ENCODE data around the gene CRACR2A. TPM values are rescaled to one million over a fixed set of nuclear protein-coding genes. Genes with fewer than 3 reads are reported as not detected.

CRACR2A gene
- polyA plus RNA-seq, 2 of the 4 experiments (the other 2 are of a cell fraction), result 1.1 to 3.8 TPM

- TF ChIP-seq ZFP36 (IDR thresholded peaks at IDR 0.05; ENCODE audit: borderline replicate concordance, partially characterized antibody), result no peak
- TF ChIP-seq HES2 (IDR thresholded peaks at IDR 0.05), result no peak
- TF ChIP-seq JUN (IDR thresholded peaks at IDR 0.05), result no peak
- no peak for TF ChIP-seq RARB (CRISPR knock-in tag; IDR thresholded peaks at IDR 0.05)
- TF ChIP-seq EP300 (IDR thresholded peaks at IDR 0.05), result no peak
- TF ChIP-seq NR3C1 (IDR thresholded peaks at IDR 0.05), result no peak
Measured at GRCh38 chr12:3740480-3741231, 12.3 kb downstream of the CRACR2A start (continued).

- ChIA-PET POLR2A (no interaction called here), CTCF (no interaction called here)
- 38% methylated on average over 4 of the region's 4 CpGs for WGBS (ENCODE audit: missing lambda C conversion rate)
Measured at GRCh38 chr12:3735432-3735831, 17.5 kb downstream of the CRACR2A start.

GRCh38 chr12:3732901-3733300, 20.0 kb downstream of the CRACR2A start:
- CTCF ChIA-PET, result interaction anchor here (0.6 kb wide), 1 partner anchor 20 kb away, joined by 4 read pairs; the partner anchor contains the start of gene CRACR2A
- TF ChIP-seq EP300 (IDR thresholded peaks at IDR 0.05), result no peak
- no peak for TF ChIP-seq E2F6 (IDR thresholded peaks at IDR 0.05; ENCODE audit: borderline replicate concordance, low read depth)
- no peak for TF ChIP-seq CEBPB (IDR thresholded peaks at IDR 0.05)
- TF ChIP-seq POLR2A (IDR thresholded peaks at IDR 0.05; ENCODE audit: low read length), result no peak
- no peak for TF ChIP-seq ZC3H11A (IDR thresholded peaks at IDR 0.05)
- TF ChIP-seq CHD2 (IDR thresholded peaks at IDR 0.05; ENCODE audit: low read length, partially characterized antibody), result no peak
- no peak for TF ChIP-seq RFX5 (IDR thresholded peaks at IDR 0.05)
- TF ChIP-seq BCL3 (IDR thresholded peaks at IDR 0.05), result no peak
- TF ChIP-seq MAZ (IDR thresholded peaks at IDR 0.05; ENCODE audit: borderline replicate concordance, low read depth, low read length), result no peak
- no peak for TF ChIP-seq EHF (CRISPR knock-in tag; IDR thresholded peaks at IDR 0.05)
- no peak for TF ChIP-seq PHF8 (IDR thresholded peaks at IDR 0.05; ENCODE audit: borderline replicate concordance, low read depth)
- TF ChIP-seq MAFK (IDR thresholded peaks at IDR 0.05; ENCODE audit: partially characterized antibody), result no peak
- TF ChIP-seq HMGXB4 (CRISPR knock-in tag; IDR thresholded peaks at IDR 0.05; ENCODE audit: borderline replicate concordance), result no peak
- no peak for TF ChIP-seq CTCF (IDR thresholded peaks at IDR 0.05)
- no peak for TF ChIP-seq HDAC2 (IDR thresholded peaks at IDR 0.05)
- no peak for TF ChIP-seq FOSB (CRISPR knock-in tag; IDR thresholded peaks at IDR 0.05)
- TF ChIP-seq ZSCAN20 (CRISPR knock-in tag; IDR thresholded peaks at IDR 0.05), result no peak
- Histone ChIP-seq H3K4me2 (no peak overlapping the region), H3K4me1 (no peaks in the 10 kb centered on the region), H3K4me3 (no peak overlapping the region), H3K9me3 (no peaks in the 10 kb centered on the region), H3K27ac (no peak overlapping the region)
- ATAC-seq (no peak), FAIRE-seq (no peak), DNase-seq (ENCODE audit: low read depth in 1 of 2, low spot score in 1 of 2) (no peak)
- WGBS (ENCODE audit: missing lambda C conversion rate), result 42% methylated on average over 4 of the region's 4 CpGs
- POLR2A ChIA-PET, result no interaction called here

More at GRCh38 chr12:3735432-3735831, 17.5 kb downstream of the CRACR2A start:
- Histone ChIP-seq H3K4me1 (no peaks in the 10 kb centered on the region), H3K27ac (no peak overlapping the region), H3K4me3 (no peak overlapping the region), H3K4me2 (no peak overlapping the region), H3K9me3 (no peaks in the 10 kb centered on the region)
- DNase-seq (ENCODE audit: low read depth in 1 of 2, low spot score in 1 of 2) (no peak), ATAC-seq (no peak), FAIRE-seq (no peak)
- TF ChIP-seq KDM1A (IDR thresholded peaks at IDR 0.05; ENCODE audit: low read depth) (no peak), MAFK (IDR thresholded peaks at IDR 0.05; ENCODE audit: partially characterized antibody) (no peak), RCOR1 (IDR thresholded peaks at IDR 0.05; ENCODE audit: low read depth, low read length) (no peak), RAD21 (conservative IDR thresholded peaks at IDR 0.05 in 1 of 2, IDR thresholded peaks at IDR 0.05 in 1 of 2) (no peak), TFCP2L1 (CRISPR knock-in tag; IDR thresholded peaks at IDR 0.05) (no peak)

All from A549 (cell line).